Endothelial cell of umbilical vein (primary cell): ENCODE measurements around the gene TRAF7. TPM values are rescaled to one million over a fixed set of nuclear protein-coding genes. Genes with fewer than 3 reads are reported as not detected.
"Not testable (repeated sequence)": the region's sequence is repeated elsewhere in the genome, so short reads cannot be mapped to it uniquely, and the experiment has no call there.

ENCODE experiments used
- BruUV-seq: library from RNA; stranded (reverse); fragments of 400-500 nt; replicated peaks from 2 replicates; lab custom pipeline; 2021; lab: Mats Ljungman, UMichigan
- CTCF ChIA-PET: fragments of 300-600, 350-600 bp; sonication (Branson Sonifier 250); formaldehyde crosslinking; loops from one replicate; lab custom pipeline; 2021; ENCODE audit warnings: antibody characterized with exemption, inconsistent platforms; lab: Charles Lee
- POLR2A ChIA-PET: fragments of 300-600, 350-600 bp; sonication (Branson Sonifier 250); formaldehyde crosslinking; loops from one replicate; lab custom pipeline; 2021; ENCODE audit warnings: antibody characterized with exemption, inconsistent platforms; lab: Charles Lee
- DNase-seq: peaks from one replicate; pipeline ENCODE4 v3.0.0-alpha.2; 2011; ENCODE audit warnings: low read depth, low spot score
- FAIRE-seq: peaks from 2 replicates; lab custom pipeline; 2011; peaks lifted over from hg19 to GRCh38; lab: Jason Lieb, UNC
- H2AFZ ChIP-seq: 2 replicates; pipeline ENCODE4 v1.6.0; 2012; ENCODE audit warnings: low read depth, low read length, control low read depth, inconsistent platforms
- H3K27ac ChIP-seq: 2 replicates; pipeline ENCODE4 v1.5.1; 2011; ENCODE audit warnings: low read depth, mild to moderate bottlenecking, control low read depth, low read length, moderate library complexity; ENCODE audit not compliant: insufficient read depth
- H3K27me3 ChIP-seq, 2 experiments: 2 replicates each; pipeline versions ENCODE4 v1.6.0 to v1.6.1; 2011; ENCODE audit warnings: low read length in 2 of 2, mixed read lengths in 1 of 2; ENCODE audit not compliant: control insufficient read depth in 2 of 2, insufficient read depth in 2 of 2
- H3K36me3 ChIP-seq, 2 experiments: 2 replicates in 1 of 2; 3 replicates in 1 of 2; pipeline ENCODE4 v1.5.1; 2011; ENCODE audit warnings: low read length in 2 of 2, mild to moderate bottlenecking in 1 of 2, moderate library complexity in 1 of 2; ENCODE audit not compliant: control insufficient read depth in 2 of 2, insufficient read depth in 2 of 2; ENCODE audit errors: extremely low read depth in 1 of 2
- H3K4me1 ChIP-seq: 3 replicates; pipeline ENCODE4 v1.5.1; 2011; ENCODE audit warnings: mild to moderate bottlenecking, low read length; ENCODE audit not compliant: control insufficient read depth, insufficient read depth; ENCODE audit errors: extremely low read depth
- H3K4me2 ChIP-seq: 2 replicates; pipeline ENCODE4 v1.6.1; 2011; ENCODE audit warnings: low read length, control low read depth, mixed read lengths; ENCODE audit not compliant: insufficient read depth
- H3K4me3 ChIP-seq, 3 experiments: fragments of 200-600 bp in 1 of 3; sonication (generic), shearing (Covaris generic) in 1 of 3; replicated peaks in 1 of 3; 2 replicates each; pipeline ENCODE4 v1.5.1; 2011 to 2016; ENCODE audit warnings: control low read depth in 3 of 3, low read length in 3 of 3, mild to moderate bottlenecking in 2 of 3, inconsistent platforms in 1 of 3, low read depth in 1 of 3, moderate library complexity in 1 of 3; ENCODE audit not compliant: insufficient read depth in 1 of 3
- H3K79me2 ChIP-seq: 2 replicates; pipeline ENCODE4 v1.6.0; 2012; ENCODE audit warnings: low read length, inconsistent platforms; ENCODE audit not compliant: control insufficient read depth, insufficient read depth
- H3K9ac ChIP-seq: replicated peaks from 2 replicates; pipeline ENCODE3; 2011; ENCODE audit warnings: low read length, control low read depth; ENCODE audit not compliant: insufficient read depth; ENCODE audit errors: extremely low read depth
- H3K9me1 ChIP-seq: replicated peaks from 3 replicates; pipeline ENCODE4 v1.6.0; 2011; ENCODE audit warnings: mild to moderate bottlenecking, low read length; ENCODE audit not compliant: control insufficient read depth, insufficient read depth; ENCODE audit errors: extremely low read depth
- H3K9me3 ChIP-seq: replicated peaks from 2 replicates; pipeline ENCODE4 v1.5.1; 2012; ENCODE audit warnings: low read length, inconsistent platforms; ENCODE audit not compliant: control insufficient read depth, insufficient read depth
- H4K20me1 ChIP-seq: replicated peaks from 2 replicates; pipeline ENCODE3; 2011; ENCODE audit warnings: mild to moderate bottlenecking, low read length; ENCODE audit not compliant: control insufficient read depth, insufficient read depth; ENCODE audit errors: extremely low read depth
- dilution Hi-C: fragments of 300-500 bp; cut with MboI; formaldehyde crosslinking; loops from one replicate; pipeline ENCODE4 v1.15.0; 2019; ENCODE audit warnings: low sequenced_read_pairs; ENCODE audit not compliant: extremely low pct_ligation_motif_present
- intact Hi-C: fragments of 100-400 bp; cut with micrococcal nuclease; formaldehyde crosslinking; loops from one replicate; pipeline ENCODE4 v1.10.0; 2022
- polyA plus RNA-seq, 4 experiments: library from polyadenylated mRNA; depleted of rRNA in 3 of 4; stranded (reverse) in 3 of 4; unstranded in 1 of 4; fragments of >200 nt; gene quantifications; 2 replicates each; pipeline versions ENCODE4 v1.2.1 to v1.2.3, GENCODE V29; 2011 to 2012; ENCODE audit warnings: missing spikeins in 1 of 4
- total RNA-seq: library from RNA; stranded (reverse); gene quantifications from 2 replicates; pipeline ENCODE4 v1.2.3, GENCODE V29; 2021

The TRAF7 gene
- total and polyA plus RNA-seq, 2 donors (not counting 3 experiments of a cell fraction or from before 2014, with no cell fraction given): 141 to 175 TPM

DNA sequence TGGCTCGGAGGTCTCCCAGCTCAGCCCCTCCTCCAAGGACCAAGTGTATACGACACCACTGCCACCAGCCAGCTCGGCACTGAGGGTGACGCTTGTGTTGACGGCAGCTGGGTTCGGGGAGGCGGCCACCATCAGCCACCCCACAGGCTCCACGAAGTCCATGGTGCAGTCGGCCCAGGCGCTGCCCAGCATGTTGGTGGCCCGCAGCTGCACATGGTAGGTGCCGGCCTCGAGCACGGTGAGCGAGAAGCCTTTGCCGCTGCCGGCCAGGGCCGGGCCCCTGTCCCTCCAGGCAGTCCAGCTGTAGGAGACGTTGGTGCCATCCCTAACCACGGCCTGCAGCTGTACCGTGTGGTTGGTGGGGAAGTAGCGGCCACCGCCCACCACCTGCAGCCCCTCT lies 45.7 kb upstream of the TRAF7 start:
- H3K27me3 ChIP-seq, H3K79me2 ChIP-seq, H3K9ac ChIP-seq, H3K4me1 ChIP-seq, DNase-seq, H3K4me3 ChIP-seq, BruUV-seq, H3K27ac ChIP-seq, H3K9me3 ChIP-seq, intact Hi-C loops, H2AFZ ChIP-seq, H4K20me1 ChIP-seq, FAIRE-seq, CTCF ChIA-PET, H3K9me1 ChIP-seq, H3K4me2 ChIP-seq, POLR2A ChIA-PET, dilution Hi-C loops: not testable (repeated sequence)
- H3K36me3 ChIP-seq: peaks cover 0 to 13% of the 10 kb centered on the region in 2 experiments

DNA sequence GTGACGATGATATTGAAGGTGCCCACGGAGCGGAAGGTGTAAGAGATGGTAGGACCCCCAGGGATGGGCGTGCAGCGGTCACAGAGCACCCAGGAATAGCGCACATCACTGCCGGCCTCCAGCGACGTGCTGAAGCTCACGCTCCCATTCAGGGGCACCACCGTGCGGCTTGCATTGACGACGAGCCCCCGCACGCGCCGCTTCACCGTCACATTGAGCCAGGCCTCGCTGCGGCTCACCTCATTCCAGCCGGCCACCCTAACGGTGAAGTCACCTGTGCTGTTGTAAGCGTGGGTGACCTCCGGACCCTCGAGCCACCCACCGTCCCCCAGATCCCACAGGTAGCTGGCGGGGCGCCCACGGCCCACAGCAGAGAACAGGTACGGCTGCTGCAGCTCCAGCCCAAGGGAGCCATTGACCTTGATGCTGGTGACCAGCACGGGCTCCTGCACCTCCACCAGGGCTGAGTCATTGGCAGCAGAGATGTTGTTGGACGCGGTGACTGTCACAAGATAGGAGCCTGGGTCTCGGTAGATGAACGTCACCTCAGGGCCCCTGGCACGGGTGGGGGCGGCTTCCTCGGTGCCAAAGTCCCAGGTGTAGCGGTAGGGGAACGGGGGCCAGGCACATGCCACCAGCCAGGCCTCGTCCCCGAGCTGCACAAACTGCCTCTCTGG lies 45.1 kb upstream of the TRAF7 start:
- H3K9me3 ChIP-seq, H3K4me1 ChIP-seq, DNase-seq, H3K9ac ChIP-seq, H3K27ac ChIP-seq, CTCF ChIA-PET, H3K9me1 ChIP-seq, H3K4me3 ChIP-seq, H3K79me2 ChIP-seq, intact Hi-C loops, H3K4me2 ChIP-seq, POLR2A ChIA-PET, H3K27me3 ChIP-seq, BruUV-seq, H4K20me1 ChIP-seq, dilution Hi-C loops, H2AFZ ChIP-seq, FAIRE-seq: not testable (repeated sequence)
- peaks cover 0 to 13% of the 10 kb centered on the region in 2 experiments for H3K36me3 ChIP-seq

DNA sequence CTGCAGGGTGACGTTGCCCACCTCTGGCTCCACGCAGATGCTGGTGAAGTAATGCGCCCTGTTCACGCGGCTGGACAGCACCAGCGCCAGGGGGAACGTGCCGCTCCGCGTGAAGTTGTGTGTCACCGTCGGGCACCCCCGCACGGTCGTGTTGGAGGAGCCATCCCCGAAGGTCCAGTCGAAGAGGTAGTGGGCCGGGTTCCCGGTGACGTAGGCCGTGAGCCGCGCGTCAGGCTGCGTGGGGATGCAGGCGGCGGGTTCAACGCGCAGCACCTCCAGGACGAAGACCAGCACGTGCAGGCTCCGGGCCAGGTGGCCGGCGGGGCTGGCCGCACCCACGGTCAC lies 44.6 kb upstream of the TRAF7 start:
- H3K9ac ChIP-seq, H3K4me1 ChIP-seq, H3K27me3 ChIP-seq, H2AFZ ChIP-seq, BruUV-seq, dilution Hi-C loops, H3K4me3 ChIP-seq, H3K79me2 ChIP-seq, intact Hi-C loops, POLR2A ChIA-PET, H3K27ac ChIP-seq, DNase-seq, H3K4me2 ChIP-seq, H3K9me3 ChIP-seq, CTCF ChIA-PET, FAIRE-seq, H4K20me1 ChIP-seq, H3K9me1 ChIP-seq: not testable (repeated sequence)
- H3K36me3 ChIP-seq: peaks cover 0 to 13% of the 10 kb centered on the region in 2 experiments

DNA sequence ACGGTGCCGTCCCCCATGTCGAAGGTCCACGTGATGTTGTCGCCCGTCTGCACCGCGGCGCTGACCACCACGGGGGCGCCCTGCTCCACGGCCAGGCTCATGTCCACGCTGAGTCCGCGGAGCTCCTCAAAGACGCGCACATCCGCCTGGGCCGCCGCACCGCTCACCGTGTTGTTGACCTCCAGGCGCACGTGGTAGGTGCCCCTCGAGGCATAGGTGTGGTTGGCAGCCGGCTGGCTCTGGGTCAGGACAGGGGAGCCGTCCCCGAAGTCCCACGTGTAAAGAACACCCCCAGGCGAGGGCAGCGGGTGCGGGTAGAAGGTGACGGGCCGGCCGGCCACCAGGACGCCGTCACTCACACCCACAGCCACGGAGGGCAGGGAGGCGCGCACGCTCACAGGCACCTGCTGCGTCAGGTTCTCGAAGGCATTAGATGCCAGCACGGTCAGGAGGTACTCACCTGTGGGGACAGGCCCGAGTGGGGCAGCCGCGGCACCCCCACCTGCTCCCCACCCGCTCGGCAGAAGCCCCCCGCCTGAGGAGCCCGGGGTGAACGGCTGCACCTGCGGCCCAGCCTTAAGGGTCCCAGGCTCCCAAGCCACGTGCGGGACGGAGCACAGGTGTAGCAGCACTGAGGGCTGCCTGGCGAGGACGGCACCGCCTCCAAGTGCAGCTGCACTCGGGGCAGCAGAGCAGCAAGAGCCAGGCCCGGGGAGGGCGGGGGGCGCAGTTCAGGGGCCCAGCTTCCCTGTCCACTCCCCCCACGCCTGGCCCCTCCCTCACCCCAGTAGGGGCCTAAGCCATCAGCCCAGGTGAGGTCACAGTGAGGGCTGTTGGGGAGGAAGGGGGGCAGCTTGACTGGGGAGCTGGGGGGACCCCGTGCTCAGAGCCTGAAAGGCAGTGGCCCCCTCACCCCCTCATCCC lies 43.9 kb upstream of the TRAF7 start:
- H2AFZ ChIP-seq, intact Hi-C loops, H3K9me1 ChIP-seq, H3K4me3 ChIP-seq, H3K9ac ChIP-seq, H3K9me3 ChIP-seq, dilution Hi-C loops, CTCF ChIA-PET, DNase-seq, H3K79me2 ChIP-seq, H3K27ac ChIP-seq, H3K4me1 ChIP-seq, FAIRE-seq, H3K27me3 ChIP-seq, H4K20me1 ChIP-seq, H3K4me2 ChIP-seq, POLR2A ChIA-PET, BruUV-seq: not testable (repeated sequence)
- peaks cover 0 to 13% of the 10 kb centered on the region in 2 experiments for H3K36me3 ChIP-seq
